ENCODE results near the gene NDUFV2.

DNA sequence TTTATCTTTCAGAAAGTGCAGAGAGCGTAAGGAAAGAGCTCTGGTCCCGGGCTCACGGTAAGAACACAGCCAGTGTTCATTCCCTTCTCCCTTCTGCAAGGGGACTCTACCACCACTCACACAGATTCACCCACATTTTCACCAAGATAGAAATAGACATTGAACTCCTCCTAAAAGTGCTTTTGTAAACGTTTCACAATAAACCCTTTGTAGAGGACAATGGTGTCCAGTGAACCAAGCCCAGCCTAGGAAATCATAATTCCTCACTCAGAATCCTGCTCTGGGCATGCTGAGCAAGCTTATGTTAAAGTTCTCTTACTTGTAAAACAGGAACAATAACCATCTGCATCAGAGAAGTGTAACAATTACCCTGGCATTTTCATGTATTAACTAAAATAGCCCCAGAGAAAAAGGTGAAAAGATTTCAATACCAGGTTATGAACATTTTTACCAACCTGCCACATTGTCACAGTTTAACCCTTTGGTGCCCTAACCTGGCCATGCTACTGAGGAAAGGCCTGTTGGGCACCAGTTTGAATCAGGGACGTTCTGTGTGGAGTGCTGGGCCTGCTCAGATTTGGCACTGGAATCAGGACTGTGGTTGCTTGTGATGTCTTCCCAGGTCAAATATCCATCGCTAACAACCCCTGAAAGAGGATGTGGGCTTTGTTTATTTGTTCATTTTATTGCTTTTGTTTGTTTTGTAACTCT, 22.5 kb upstream of the NDUFV2 start:
- TF ChIP-seq, protein P1, sequence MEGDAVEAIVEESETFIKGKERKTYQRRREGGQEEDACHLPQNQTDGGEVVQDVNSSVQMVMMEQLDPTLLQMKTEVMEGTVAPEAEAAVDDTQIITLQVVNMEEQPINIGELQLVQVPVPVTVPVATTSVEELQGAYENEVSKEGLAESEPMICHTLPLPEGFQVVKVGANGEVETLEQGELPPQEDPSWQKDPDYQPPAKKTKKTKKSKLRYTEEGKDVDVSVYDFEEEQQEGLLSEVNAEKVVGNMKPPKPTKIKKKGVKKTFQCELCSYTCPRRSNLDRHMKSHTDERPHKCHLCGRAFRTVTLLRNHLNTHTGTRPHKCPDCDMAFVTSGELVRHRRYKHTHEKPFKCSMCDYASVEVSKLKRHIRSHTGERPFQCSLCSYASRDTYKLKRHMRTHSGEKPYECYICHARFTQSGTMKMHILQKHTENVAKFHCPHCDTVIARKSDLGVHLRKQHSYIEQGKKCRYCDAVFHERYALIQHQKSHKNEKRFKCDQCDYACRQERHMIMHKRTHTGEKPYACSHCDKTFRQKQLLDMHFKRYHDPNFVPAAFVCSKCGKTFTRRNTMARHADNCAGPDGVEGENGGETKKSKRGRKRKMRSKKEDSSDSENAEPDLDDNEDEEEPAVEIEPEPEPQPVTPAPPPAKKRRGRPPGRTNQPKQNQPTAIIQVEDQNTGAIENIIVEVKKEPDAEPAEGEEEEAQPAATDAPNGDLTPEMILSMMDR (IDR thresholded peaks at IDR 0.05 in 2 of 3, conservative IDR thresholded peaks at IDR 0.05 in 1 of 3; ENCODE audit: borderline replicate concordance in 1 of 3, insufficient read depth in 1 of 3, low read depth in 2 of 3, low read length in 2 of 3): no peak
- TF ChIP-seq SIN3A (IDR thresholded peaks at IDR 0.05; ENCODE audit: low read depth) (no peak), POLR2A (IDR thresholded peaks at IDR 0.05; ENCODE audit: borderline replicate concordance, extremely low read depth, insufficient read depth, insufficient read length) (no peak), YY1 (IDR thresholded peaks at IDR 0.05; ENCODE audit: extremely low read depth, insufficient replicate concordance, low read depth, low read length) (no peak), EZH2phosphoT487 (IDR thresholded peaks at IDR 0.05; ENCODE audit: borderline replicate concordance) (no peak), TCF7L2 (IDR thresholded peaks at IDR 0.05; ENCODE audit: borderline replicate concordance, extremely low read depth, insufficient read depth, insufficient read length) (no peak), SP1 (IDR thresholded peaks at IDR 0.05; ENCODE audit: low read depth) (no peak), JUND (IDR thresholded peaks at IDR 0.05) (no peak), EGR1 (IDR thresholded peaks at IDR 0.05; ENCODE audit: low read depth) (no peak)
